NCI-H2081 (cell line): Measurements from ENCODE around the gene UBE2G1.
"Not testable (repeated sequence)": the region's sequence is repeated elsewhere in the genome, so short reads cannot be mapped to it uniquely, and the experiment has no call there.

Experiments
- DNase-seq, 2 experiments: peaks; one replicate each; lab custom pipeline; 2025; lab: John Stamatoyannopoulos, UW

UBE2G1 gene

DNA sequence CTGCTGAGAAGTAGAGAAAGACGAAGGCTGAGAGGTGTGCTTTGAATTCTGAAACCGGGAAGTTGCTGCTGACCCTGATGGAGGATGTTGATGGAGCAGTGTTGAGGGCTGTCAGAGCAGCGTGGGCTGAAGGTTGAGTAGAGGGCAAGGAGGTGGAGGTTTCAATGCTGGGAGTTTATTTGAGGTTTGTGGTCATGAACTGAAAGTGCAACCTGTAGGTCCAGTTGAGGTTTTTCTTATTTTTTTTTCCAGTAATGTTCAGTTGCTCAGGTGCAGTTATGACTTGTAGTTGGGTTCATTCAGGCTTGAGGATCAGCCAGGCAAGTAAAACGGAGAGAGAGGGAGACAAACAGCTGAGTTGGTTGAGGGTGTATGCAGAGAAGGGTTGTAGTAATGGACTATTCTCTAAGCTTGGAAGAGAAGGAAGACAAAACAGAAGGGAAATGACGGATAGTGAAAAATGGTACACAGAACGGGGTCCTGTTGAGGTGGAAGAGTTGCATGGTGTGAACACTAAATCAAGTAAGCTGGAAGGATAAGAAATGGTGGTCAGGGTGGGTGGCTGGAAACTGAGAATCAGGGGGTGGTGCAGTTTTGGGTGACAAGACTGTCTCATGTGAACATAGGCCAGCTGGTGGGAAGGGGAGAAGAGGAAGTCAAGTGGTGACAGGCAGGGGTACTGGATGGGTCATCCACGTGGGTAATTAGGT, 8.7 kb upstream of the UBE2G1 start:
- DNase-seq, result no peak

DNA sequence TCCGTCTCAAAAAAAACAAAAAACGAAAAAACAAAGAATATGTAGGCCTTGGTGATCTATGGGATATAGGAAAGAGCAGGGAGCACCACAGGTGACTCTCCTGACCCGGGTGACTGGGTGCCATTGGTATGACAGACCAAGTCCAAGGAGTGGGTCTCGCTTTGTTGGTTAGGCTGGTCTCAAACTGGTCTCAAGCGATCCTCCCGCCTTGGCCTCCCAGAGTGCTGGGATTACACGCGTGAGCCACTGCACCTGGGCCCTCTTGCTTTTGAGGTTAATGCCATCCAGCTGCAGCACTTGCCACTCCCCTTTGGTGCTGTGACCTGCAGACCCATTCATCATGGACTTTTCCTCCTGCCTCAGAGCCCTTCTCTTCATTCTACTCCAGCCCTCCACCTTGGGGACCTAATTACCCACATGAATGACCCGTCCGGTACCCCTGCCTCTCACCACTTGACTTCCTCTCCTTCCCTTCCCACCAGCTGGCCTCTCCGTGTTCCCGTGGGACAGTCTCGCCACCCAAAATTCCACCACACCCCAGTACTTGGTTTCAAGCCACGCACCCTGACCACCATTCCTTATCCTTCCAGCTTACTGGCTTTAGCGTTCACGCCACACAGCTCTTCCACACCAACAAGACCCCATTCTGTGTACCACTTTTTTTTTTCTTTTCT, 3.2 kb upstream of the UBE2G1 start:
- no peak for DNase-seq

DNA sequence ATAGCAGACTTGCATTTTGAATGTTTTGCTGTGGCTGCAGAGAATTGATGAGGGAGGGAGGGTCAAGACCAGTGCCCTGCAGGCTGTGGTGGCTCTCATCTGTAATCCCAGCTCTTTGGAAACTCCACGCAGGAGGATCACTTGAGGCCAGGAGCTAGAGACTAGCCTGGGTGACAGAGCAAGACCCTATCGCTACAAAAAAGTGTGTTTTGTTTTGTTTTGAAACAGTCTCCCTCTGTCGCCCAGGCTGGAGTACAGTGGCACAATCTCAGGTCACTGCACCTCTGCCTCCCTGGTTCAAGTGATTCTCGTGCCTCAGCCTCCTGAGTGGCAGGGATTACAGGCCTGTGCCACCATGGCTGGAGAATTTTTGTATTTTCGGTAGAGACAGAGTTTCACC, 1.9 kb upstream of the UBE2G1 start:
- DNase-seq, result no peak

- not testable (repeated sequence) for DNase-seq
These were observed 702 bp upstream of the UBE2G1 start for GRCh38 chr17:4367177-4367576.

- DNase-seq, result peak in 1 of 2 experiments; percentile 8
These were observed 698 bp downstream of the UBE2G1 start for GRCh38 chr17:4365628-4366326.

- DNase-seq, result peak; percentile 85 to 90
These were observed 1.3 kb downstream of the UBE2G1 start for GRCh38 chr17:4365103-4365627.

- DNase-seq, result no peak
These were observed 1.8 kb downstream of the UBE2G1 start for GRCh38 chr17:4364622-4365041.

DNA sequence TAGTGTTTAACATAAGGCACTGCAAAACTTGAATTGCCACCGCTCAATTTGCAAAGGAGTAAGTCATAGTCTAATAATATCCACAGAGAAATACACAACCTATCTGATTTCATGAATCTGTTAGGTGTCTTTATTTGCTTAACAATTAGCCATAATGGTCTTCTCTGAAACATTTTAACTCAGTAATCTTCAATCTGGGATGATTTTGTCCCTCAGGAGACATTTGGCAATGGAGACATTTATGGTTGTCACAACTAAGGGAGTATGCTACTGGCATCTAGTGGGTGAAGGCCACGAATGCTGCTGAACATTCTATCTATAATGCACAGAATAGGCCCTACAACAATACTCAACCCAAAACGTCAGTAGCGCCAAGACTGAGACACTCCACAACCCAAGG, 4.3 kb downstream of the UBE2G1 start:
- DNase-seq, result peak; percentile 7 to 60

DNA sequence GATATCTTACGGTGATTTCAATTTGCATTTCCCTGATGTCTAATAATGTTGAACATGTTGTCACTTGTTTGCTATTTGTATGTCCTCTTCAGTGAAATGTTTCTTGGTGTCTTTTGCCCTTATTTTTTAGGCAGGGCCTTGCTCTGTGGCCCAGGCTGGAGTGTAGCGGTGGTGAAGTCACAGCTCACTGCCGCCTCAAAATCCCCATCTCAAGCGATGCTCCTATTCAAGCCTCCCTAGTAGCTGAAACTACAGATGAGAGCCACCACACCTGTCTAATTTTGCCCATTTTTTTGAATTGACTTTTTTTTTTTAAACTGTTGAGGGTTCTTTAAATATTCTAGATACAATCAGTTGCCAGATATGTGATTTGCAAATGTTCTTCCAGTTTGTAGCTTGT, 8.3 kb downstream of the UBE2G1 start:
- DNase-seq, result no peak

DNA sequence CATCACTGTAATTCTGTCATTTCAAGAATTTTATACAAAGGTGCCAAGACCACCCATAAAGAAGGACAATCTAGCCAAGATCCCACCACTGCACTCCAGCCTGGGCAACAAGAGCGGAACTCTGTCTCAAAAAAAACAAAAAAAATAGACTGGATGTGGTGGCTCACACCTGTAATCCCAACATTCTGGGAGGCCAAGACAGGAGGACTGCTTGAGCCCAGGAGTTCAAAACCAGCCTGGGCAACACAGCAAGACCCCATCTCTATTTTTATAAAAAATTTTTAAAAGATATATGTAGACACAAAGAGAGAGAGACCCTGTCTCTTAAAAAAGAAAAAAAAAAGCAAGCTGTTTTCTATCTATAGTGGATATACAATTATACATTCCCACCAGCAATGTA, 8.8 kb downstream of the UBE2G1 start:
- DNase-seq, result no peak

DNA sequence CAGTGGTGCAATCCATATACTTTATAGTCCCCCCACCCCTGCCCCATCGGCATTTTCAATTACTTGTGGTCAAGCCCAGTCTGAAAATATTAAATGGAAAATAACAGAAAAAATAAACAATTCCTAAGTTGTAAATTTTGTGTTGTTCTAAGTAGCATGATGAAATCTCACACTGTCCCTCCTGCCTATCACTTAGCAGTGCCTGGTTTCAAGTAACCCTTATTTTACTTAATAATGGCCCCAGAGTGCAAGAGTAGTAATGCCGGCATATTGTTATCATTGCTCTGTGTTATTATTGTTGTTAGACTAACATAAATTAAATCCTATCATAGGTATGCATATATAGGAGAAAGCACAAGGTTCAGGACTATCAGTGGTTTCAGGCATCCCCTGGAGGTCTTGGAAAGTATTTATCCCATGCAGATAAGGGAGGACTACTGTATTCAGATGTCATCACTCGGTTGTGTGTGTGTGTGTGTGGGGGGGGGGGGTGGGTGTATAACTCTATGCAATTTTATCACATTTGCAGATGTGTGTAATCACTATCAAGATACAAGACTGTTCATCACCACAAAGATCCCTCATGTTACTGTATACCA, 9.3 kb downstream of the UBE2G1 start:
- DNase-seq, result no peak

- no peak for DNase-seq
These were observed 11.5 kb downstream of the UBE2G1 start for GRCh38 chr17:4354862-4355514.

DNA sequence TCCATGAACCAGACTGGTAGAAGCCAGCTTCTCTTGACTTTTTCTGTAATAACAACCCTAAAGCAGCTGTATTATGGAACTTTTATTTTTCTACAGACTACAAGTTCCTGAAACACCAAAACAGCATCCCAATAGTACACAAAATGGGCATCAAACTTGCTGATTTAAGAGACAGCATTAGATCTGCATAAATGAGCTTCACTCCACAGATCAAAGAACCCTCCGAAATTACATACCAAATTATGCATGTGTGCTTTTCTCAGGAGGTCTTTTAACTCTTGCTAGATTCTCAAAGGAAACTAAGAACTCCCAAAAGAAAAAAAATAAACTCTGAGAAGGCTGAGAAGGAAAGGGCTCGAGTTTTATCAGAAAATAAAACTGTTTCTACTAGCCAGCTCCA, 12.3 kb downstream of the UBE2G1 start:
- DNase-seq, result no peak

- DNase-seq, result not testable (repeated sequence)
These were observed 16.3 kb downstream of the UBE2G1 start for GRCh38 chr17:4350214-4350613.

DNA sequence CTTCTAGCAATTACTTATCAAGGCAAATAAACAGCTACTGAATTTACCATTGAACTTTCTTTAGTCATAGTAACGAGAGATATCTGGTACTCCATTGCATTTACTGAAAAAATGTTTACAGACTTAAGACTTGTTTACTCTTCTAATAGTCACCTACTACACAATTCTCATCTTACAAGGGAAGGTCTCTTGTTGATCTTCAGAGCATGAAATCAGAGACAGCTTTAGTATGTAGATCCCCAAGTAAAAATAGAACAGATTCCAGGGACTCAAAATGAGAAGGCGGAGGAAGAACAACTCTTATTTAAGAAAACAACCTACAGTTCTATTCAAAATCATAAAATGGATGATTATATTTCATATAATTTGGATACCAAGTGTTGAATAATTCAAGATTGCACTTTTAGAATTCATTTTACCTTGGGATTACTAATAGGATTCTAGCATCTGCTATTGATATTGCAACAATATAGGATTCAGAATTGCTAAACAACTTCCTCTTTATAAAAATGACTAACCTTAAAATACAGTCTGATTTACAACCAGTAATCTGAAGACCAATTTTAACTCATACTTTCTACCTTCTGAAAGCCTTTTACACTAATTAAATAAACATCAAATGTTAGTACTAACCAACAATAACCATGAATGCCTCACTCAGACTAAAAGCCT, 20.8 kb downstream of the UBE2G1 start:
- no peak for DNase-seq

DNA sequence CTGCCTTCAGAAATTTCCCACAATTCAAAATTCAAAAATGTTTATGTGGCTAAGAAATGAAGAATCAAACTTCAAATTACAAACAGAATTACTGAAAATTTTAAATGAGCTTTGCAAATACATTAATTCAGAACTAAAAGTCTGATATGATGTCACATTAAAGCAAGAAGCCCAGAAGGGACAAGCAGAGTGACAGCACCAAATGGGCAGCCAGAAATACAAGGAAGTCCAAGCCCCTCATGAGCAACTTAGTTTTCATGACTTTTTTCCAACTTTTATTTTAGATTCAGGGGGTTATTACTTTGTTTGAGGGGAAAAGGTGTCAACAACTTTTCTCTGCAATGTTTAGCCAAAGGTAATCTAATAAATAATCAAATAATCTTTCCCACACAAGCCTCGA, 21.5 kb downstream of the UBE2G1 start:
- DNase-seq, result no peak

DNA sequence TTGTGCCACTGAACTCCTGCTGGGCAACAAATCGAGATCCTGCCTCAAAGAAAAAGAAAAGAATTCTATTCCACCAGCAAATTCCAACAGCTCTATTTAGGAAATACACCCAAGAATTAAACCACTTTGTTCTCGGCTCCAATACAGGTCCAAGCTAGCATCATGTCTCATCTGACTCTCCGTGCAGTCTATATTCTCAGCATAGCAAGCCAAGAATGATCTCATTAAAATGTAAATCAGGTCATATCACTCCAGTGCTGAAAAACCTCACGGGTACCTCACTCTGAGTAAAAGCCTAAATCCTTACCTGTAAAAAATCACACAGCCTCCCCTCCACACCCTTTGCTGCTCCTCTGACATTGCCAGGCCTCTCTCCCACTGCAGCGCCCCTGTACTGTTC, 23.9 kb downstream of the UBE2G1 start:
- no peak for DNase-seq

GRCh38 chr17:4341616-4341977, 24.9 kb downstream of the UBE2G1 start:
- no peak for DNase-seq

DNA sequence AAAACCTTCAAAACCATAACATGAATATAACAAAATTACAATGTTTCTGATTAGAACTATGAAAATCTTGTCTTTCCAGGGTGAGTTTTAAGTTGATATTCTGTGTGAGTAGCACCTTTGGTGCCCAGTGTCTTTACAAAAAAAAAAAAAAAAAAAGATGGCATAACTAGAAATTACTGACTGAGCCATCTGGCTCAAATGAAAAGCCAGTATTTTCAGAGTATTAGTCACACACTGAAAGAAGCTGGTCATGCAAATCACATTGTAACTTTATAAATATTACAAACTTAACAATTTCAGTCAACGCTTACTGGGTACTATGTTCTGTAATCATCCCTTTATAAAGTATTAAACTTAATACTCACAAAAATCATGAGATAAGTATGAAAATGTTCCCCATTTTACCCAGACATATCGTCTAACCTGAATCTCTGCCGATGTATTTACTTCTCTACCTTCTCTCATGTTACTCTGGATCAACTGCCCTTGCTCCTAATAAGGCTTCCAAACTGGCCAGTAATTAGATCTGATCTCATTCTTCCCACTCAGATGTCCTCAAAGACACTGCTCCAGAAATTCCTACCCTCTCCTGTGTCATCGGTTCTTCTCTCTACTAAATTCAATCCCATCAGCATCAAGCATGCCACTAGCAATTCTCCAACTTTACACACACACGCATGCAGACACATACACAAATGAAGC, 25.4 kb downstream of the UBE2G1 start:
- DNase-seq, result no peak

DNA sequence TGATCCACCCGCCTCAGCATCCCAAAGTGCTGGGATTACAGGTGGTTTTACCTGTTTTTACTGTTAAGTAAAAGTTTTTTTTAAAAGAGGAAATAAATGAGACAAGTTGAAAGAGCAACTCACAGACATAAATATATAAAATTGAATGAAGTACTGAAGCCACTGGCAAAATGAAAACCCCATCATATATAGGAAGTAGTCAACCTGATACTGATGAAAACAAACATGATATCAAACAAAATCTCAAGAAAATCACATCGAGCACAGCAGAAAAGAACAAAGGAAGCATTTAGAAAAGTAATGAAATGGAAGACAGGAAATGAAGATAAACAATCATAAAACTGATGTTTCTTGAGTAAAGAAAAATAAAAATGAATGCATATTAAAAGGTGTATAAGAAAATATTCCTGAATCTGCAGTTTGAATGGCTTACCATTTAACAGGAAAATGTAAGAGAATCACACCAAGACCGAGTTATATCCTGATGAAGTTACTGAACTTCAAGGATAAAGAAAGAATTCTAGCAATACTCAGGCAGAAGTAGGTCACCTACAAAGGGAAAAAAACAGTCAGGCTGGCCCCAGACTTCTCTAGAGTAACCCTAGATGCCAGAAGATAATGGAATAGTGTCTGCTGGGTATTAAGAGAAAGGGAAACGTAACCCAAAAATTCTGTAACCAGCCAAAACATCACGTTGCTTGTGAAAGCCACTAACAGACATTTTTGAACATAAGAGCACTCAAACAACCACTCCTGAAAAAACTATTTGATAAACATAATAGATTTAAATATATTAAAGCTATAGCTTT, 31.5 kb downstream of the UBE2G1 start:
- no peak for DNase-seq
